Left ventricle myocardium inferior (tissue), 1 donor: ENCODE data around the gene SSR4. TPM values are rescaled to one million over a fixed set of nuclear protein-coding genes. Genes with fewer than 3 reads are reported as not detected.

Experiments
- DNase-seq: peaks from one replicate; pipeline ENCODE4 v3.0.0-alpha.2; 2020
- H3K27ac ChIP-seq: fragments of 200-600 bp; replicated peaks from 2 replicates; pipeline ENCODE4 v1.8.0; 2021
- H3K27me3 ChIP-seq: fragments of 200-600 bp; 2 replicates; pipeline ENCODE4 v1.8.0; 2021; ENCODE audit warnings: low read depth
- H3K36me3 ChIP-seq: fragments of 200-600 bp; 2 replicates; pipeline ENCODE4 v1.8.0; 2021
- H3K4me1 ChIP-seq: fragments of 200-600 bp; 2 replicates; pipeline ENCODE4 v1.8.0; 2021
- H3K4me3 ChIP-seq: fragments of 200-600 bp; 2 replicates; pipeline ENCODE4 v1.8.0; 2021; ENCODE audit warnings: mild to moderate bottlenecking, moderate library complexity
- H3K9me3 ChIP-seq: fragments of 200-600 bp; replicated peaks from 2 replicates; pipeline ENCODE4 v1.8.0; 2021
- intact Hi-C: fragments of 100-400 bp; cut with micrococcal nuclease; formaldehyde crosslinking; loops from one replicate; pipeline ENCODE4 v1.11.0; 2022
- total RNA-seq: library from RNA; stranded (reverse); fragmentation: NEBNext Ultra II Directional; extraction: Animal tissue kit (Norgen Biotek cat#: 25700); gene quantifications from one replicate; pipeline ENCODE4 v1.2.1, GENCODE V29; 2021
- TF ChIP-seq, protein P1 (sequence below): fragments of 200-600 bp; IDR thresholded peaks from 2 replicates; pipeline ENCODE4 v1.8.0; 2021; ENCODE audit warnings: antibody characterized with exemption, mild to moderate bottlenecking, borderline replicate concordance
- donor health status: DM: no; HTN: yes; CAD: no; lungs with severe emphysema.

The SSR4 gene
- total RNA-seq, 1 donor from 2014 or later, result 123 TPM

DNA sequence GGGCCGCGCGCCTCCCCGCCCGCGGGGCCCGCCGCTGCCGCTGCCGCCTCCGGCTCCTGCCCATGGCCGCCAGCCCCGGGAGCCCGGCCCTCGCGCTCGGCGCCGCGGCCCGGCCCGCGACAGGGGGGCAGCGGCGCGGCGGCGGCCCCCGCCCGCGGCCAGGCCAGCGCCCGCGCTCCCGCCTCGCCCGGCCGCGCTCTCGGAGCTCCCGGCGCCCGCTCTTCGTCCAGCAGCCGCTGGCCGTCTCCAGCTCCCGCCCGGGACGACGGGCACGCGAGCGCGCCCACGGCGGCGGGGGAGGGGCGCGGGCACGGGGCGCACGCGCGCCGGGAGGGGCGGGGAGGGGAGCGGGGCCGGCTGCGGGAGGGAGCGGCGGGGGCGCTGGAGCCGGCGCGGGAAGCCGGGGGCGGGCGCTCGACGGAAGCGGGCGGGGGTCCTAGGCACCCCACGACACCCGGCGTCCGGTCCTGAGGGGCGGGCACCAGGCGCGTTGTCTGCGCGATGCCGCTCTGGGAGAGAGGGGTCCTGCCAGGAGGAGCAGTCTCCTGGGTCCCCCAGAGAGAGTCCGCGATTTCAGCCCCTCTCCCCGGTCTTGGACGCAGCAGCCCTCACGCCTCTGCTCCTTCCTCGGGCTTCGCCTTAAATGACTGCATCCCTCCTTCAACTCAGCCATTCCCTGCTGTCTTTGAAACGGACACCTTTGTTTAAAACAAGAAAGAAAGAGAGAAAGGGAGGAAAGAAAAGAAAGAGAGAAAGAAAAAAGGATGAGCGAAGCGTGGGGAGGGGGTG lies 36.4 kb downstream of the SSR4 start:
- no peak for DNase-seq
- intact Hi-C loops, result no loop called here
- Histone ChIP-seq H3K9me3 (no peaks in the 10 kb centered on the region), H3K27me3 (peaks cover 17% of the 10 kb centered on the region), H3K4me3 (peak overlapping the region; percentile 65), H3K27ac (no peak overlapping the region), H3K36me3 (no peaks in the 10 kb centered on the region), H3K4me1 (peaks cover 9% of the 10 kb centered on the region)
- TF ChIP-seq, protein P1, sequence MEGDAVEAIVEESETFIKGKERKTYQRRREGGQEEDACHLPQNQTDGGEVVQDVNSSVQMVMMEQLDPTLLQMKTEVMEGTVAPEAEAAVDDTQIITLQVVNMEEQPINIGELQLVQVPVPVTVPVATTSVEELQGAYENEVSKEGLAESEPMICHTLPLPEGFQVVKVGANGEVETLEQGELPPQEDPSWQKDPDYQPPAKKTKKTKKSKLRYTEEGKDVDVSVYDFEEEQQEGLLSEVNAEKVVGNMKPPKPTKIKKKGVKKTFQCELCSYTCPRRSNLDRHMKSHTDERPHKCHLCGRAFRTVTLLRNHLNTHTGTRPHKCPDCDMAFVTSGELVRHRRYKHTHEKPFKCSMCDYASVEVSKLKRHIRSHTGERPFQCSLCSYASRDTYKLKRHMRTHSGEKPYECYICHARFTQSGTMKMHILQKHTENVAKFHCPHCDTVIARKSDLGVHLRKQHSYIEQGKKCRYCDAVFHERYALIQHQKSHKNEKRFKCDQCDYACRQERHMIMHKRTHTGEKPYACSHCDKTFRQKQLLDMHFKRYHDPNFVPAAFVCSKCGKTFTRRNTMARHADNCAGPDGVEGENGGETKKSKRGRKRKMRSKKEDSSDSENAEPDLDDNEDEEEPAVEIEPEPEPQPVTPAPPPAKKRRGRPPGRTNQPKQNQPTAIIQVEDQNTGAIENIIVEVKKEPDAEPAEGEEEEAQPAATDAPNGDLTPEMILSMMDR, result no peak

DNA sequence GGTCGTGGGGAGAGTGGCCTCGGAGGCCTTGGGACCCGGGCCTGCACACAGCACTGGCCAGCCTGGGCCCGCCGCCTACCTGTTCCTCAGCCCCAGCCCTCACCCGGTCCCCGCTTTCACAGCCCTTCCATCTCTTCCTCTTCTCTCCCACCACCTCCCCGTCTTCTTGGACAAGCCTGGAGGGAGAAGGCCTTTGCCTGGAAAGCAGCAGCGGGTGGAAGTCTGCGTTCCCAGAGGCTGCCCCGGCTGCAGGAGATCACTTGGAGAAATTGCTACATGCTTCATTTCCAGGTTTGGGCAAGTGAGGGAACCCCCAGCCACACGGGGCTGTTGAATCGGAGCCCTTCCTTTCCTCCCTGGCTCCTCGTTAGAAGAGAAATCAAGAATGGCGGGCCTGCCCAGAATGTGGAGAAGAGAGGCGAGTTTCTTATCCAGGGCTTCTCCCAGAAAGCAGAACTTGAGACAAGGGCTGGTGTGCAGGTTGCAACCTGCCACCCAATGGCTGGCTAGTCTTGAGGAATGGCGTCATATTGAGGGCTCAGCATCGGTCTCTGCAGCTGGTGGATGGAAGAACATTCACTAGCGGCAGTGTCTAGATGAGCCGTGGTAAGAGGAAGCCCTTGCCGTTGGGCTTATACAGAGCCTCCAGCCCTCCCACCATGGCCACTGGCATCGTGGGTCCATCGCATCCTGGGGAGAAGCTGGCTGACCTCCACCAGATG lies 37.1 kb downstream of the SSR4 start:
- Histone ChIP-seq H3K27me3 (peaks cover 17% of the 10 kb centered on the region), H3K4me3 (no peak overlapping the region), H3K9me3 (no peaks in the 10 kb centered on the region), H3K27ac (no peak overlapping the region), H3K36me3 (no peaks in the 10 kb centered on the region), H3K4me1 (peaks cover 9% of the 10 kb centered on the region)
- intact Hi-C loops, result no loop called here
- TF ChIP-seq, protein P1, result no peak
- no peak for DNase-seq

DNA sequence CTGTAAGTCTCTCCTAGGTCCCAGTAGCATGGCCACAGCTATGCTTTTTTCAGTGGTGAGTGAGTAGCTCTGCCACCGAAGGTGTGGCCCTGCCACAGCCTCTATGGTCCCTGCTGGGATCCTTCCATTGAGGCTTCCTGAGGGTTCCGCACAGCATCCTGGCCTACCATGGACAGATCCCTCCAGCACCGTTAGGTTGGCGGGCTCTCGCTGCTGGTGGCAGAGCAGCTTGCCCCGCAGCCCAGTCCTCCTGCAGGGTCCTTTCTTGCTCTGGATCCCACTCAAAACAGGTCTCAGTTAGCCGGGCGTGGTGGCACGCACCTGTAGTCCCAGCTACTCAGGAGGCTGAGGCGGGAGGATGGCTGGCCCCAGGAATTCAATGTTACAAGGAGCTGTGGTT lies 38.3 kb downstream of the SSR4 start:
- intact Hi-C loops, result no loop called here
- peaks cover 17% of the 10 kb centered on the region for H3K27me3 ChIP-seq
- peaks cover 9% of the 10 kb centered on the region for H3K4me1 ChIP-seq
- no peak for DNase-seq
- no peaks in the 10 kb centered on the region for H3K9me3 ChIP-seq
- TF ChIP-seq, protein P1, result no peak
- no peak overlapping the region for H3K4me3 ChIP-seq
- no peak overlapping the region for H3K27ac ChIP-seq
- no peaks in the 10 kb centered on the region for H3K36me3 ChIP-seq

DNA sequence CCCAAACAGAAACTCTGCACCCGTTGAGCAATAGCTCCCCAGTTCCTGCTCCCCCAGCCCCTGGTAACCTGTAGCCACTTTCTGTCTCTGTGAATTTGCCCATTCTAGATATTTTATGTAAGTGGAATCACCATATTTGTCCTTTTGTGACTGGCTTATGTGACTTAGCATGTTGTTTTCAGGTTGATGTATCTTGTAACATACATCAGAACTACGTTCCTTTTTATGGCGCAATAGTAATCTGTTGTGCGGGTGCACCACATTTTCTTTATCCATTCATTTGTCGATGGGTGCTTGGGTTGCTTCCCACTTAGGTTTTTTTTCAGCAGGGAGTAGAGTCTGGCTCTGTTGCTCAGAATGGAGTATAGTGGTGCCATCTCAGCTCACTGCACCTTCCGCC lies 42.5 kb downstream of the SSR4 start:
- Histone ChIP-seq H3K27ac (no peak overlapping the region), H3K4me3 (no peak overlapping the region), H3K27me3 (no peaks in the 10 kb centered on the region), H3K36me3 (no peaks in the 10 kb centered on the region), H3K4me1 (no peaks in the 10 kb centered on the region), H3K9me3 (no peaks in the 10 kb centered on the region)
- TF ChIP-seq, protein P1, result no peak
- intact Hi-C loops, result no loop called here
- no peak for DNase-seq

DNA sequence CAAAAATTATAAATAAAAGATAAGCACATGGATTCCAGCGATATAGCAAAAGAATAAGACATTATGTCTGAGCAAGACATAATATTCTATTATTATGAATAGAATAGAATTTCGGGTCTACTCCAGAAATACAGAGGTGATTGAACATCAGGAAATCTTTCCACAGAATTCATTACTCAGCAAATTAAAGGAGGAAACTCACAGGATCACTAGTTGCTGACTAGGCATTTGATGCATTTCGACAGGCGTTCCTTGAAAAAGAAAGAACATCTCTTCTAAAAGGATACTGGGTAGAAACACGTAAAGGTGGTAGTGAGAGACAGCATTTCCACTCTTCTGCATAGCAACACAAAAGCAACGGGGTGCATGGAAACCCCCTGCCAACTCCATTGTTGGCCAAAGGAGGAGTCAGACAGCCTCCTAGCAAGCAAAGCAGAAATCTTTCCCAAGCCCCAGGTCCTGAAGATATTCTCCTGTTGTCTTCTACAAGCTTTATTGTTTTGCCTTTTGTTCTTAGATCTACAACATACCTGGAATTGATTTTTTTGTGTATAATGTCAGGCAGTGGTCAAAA lies 50.1 kb downstream of the SSR4 start:
- H3K36me3 ChIP-seq, result no peaks in the 10 kb centered on the region
- no peaks in the 10 kb centered on the region for H3K9me3 ChIP-seq
- intact Hi-C loops, result no loop called here
- TF ChIP-seq, protein P1, result no peak
- DNase-seq, result no peak
- no peaks in the 10 kb centered on the region for H3K4me1 ChIP-seq
- H3K4me3 ChIP-seq, result no peak overlapping the region
- peaks cover 23% of the 10 kb centered on the region for H3K27me3 ChIP-seq
- no peak overlapping the region for H3K27ac ChIP-seq
